ENCODE data around the gene LY6G5B. TPM values are rescaled to one million over a fixed set of nuclear protein-coding genes. Genes with fewer than 3 reads are reported as not detected.

The LY6G5B gene
- total and polyA plus RNA-seq, 10 donors: 3.0 to 25.3 (median 14.7) TPM

GRCh38 chr6:31627690-31628287 lies 42.0 kb upstream of the LY6G5B start:
- TF ChIP-seq POLR2AphosphoS5 (IDR thresholded peaks at IDR 0.05) (peak in 2 of 3 donors; percentile 40 to 69), CTCF (IDR thresholded peaks at IDR 0.05 in 8 of 11, conservative IDR thresholded peaks at IDR 0.05 in 3 of 11) (no peak), POLR2A (IDR thresholded peaks at IDR 0.05) (no peak)
- H3K4me3 ChIP-seq: no peak overlapping the region
- intact Hi-C loops (cut with DNase I; ENCODE audit: low total_unique reads): no loop called here
- H3K4me1 ChIP-seq: peaks cover 2 to 9% (median 3%) of the 10 kb centered on the region in 6 donors
- H3K9me3 ChIP-seq: no peaks in the 10 kb centered on the region
- DNase-seq: no peak
- no peaks in the 10 kb centered on the region for H3K27me3 ChIP-seq (replicated peaks in 1 of 7)
- WGBS, 5 donors: 96 to 98% (median 97%) methylated on average over 19 of the region's 19 CpGs
- peaks cover 7 to 100% (median 96%) of the 10 kb centered on the region in 6 donors for H3K36me3 ChIP-seq
- no peak overlapping the region for H3K27ac ChIP-seq

GRCh38 chr6:31629014-31629413 lies 40.8 kb upstream of the LY6G5B start:
- TF ChIP-seq POLR2AphosphoS5 (IDR thresholded peaks at IDR 0.05) (no peak), POLR2A (IDR thresholded peaks at IDR 0.05) (no peak), CTCF (IDR thresholded peaks at IDR 0.05 in 8 of 11, conservative IDR thresholded peaks at IDR 0.05 in 3 of 11) (no peak)
- no peaks in the 10 kb centered on the region for H3K9me3 ChIP-seq
- H3K4me3 ChIP-seq: no peak overlapping the region
- no peak for DNase-seq
- no peaks in the 10 kb centered on the region for H3K27me3 ChIP-seq (replicated peaks in 1 of 7)
- peaks cover 7 to 100% (median 100%) of the 10 kb centered on the region in 6 donors for H3K36me3 ChIP-seq
- peaks cover 0 to 6% (median 0%) of the 10 kb centered on the region in 6 donors for H3K4me1 ChIP-seq
- intact Hi-C loops (cut with DNase I; ENCODE audit: low total_unique reads): no loop called here
- H3K27ac ChIP-seq: no peak overlapping the region
- WGBS, 5 donors: 90 to 95% (median 93%) methylated on average over 7 of the region's 7 CpGs

GRCh38 chr6:31630177-31630934 lies 39.4 kb upstream of the LY6G5B start:
- Histone ChIP-seq H3K9me3 (no peaks in the 10 kb centered on the region), H3K27ac (no peak overlapping the region), H3K36me3 (peaks cover 3 to 100% (median 100%) of the 10 kb centered on the region in 6 donors), H3K4me3 (no peak overlapping the region), H3K27me3 (replicated peaks in 1 of 7) (no peaks in the 10 kb centered on the region), H3K4me1 (peaks cover 0 to 6% (median 0%) of the 10 kb centered on the region in 6 donors)
- 93 to 96% (median 94%) methylated on average over 25 of the region's 25 CpGs for WGBS, 5 donors
- intact Hi-C loops (cut with DNase I; ENCODE audit: low total_unique reads): no loop called here
- no peak for DNase-seq
- TF ChIP-seq POLR2A (IDR thresholded peaks at IDR 0.05) (no peak), POLR2AphosphoS5 (IDR thresholded peaks at IDR 0.05) (peak in 2 of 3 donors; percentile 46 to 63), CTCF (IDR thresholded peaks at IDR 0.05 in 8 of 11, conservative IDR thresholded peaks at IDR 0.05 in 3 of 11) (no peak)

- Histone ChIP-seq H3K9me3 (no peaks in the 10 kb centered on the region), H3K4me1 (peaks cover 0 to 6% (median 0%) of the 10 kb centered on the region in 6 donors), H3K36me3 (peaks cover 0 to 100% (median 100%) of the 10 kb centered on the region in 6 donors), H3K4me3 (no peak overlapping the region), H3K27me3 (replicated peaks in 1 of 7) (no peaks in the 10 kb centered on the region), H3K27ac (no peak overlapping the region)
- TF ChIP-seq POLR2AphosphoS5 (IDR thresholded peaks at IDR 0.05) (no peak), POLR2A (IDR thresholded peaks at IDR 0.05) (no peak), CTCF (IDR thresholded peaks at IDR 0.05 in 8 of 11, conservative IDR thresholded peaks at IDR 0.05 in 3 of 11) (no peak)
- 88 to 96% (median 92%) methylated on average over 7 to 16 of the region's 16 CpGs for WGBS, 5 donors
- no peak for DNase-seq
- intact Hi-C loops (cut with DNase I; ENCODE audit: low total_unique reads): no loop called here
Observed at GRCh38 chr6:31631209-31631608, 38.6 kb upstream of the LY6G5B start.

Measured in spleen (tissue), 11 donors.